Activated CD4-positive, alpha-beta T cell treated with anti-CD3 and anti-CD28 coated beads, Interleukin-2, Interleukin-4, amounts not matched to agents 100 ng/mL and 50 ng/mL, durations not matched to agents 16 hours and 8 hours (primary cell): Measurements from ENCODE around the gene TTC28.

Experiments
- DNase-seq: peaks from one replicate; pipeline ENCODE4 v3.0.0-alpha.2; 2020; ENCODE audit warnings: low spot score

TTC28 gene

GRCh38 chr22:28441720-28442263 lies 237.8 kb downstream of the TTC28 start:
- DNase-seq: no peak

DNA sequence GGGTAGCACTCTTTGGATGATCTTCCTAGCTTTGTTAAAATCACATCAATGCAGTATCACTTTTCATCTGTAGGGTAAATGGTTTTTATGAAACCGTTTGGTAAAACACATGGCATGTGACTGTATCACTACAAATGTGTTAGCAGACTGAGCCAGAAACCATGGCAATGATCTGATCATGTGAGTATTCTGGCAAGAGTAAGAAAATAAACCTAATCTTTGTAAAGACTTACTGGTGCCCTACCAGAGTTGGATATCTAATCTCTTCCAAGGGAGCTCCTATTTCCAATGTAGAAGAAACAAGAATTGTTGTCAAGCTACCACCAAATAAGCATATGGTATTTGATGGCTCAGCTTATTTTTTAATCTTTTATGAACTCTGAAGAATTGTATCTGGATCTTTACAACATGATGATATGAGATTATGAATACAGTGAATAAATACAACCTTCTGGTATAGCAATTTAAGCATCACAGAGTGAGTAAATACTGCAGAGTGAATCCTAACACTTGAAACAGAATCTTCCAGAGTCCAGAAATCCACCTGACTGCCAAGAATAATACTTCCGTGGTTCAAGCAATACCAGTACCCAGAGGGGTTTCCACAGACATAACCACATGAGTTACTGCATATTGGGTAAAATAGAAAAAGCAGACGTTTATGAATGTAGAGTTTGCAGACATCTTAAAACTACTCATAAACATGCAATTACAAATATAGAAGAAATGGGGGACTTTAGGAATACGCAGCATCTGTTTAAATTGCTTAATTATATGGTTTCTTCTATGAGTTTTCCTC lies 238.8 kb downstream of the TTC28 start:
- DNase-seq: no peak

GRCh38 chr22:28438183-28438768 lies 241.4 kb downstream of the TTC28 start:
- no peak for DNase-seq

DNA sequence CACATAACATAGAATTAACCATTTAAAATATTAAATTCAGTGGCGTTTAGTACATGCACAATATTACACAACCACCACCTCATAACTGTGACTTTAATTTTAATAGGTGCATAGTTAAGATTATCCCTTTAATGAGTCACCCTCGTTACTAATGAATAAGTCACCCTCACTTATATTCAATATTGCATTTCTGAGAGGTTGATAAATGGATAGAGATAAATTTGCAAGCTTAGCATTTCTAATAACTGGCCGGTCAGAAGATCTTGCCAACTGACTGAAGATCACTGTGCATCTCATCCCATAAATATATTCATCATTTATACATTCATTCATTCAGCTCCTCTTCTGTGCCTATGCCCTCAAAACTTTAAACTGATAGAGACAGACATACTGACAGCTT lies 243.7 kb downstream of the TTC28 start:
- no peak for DNase-seq

- DNase-seq: no peak
Observed at GRCh38 chr22:28435140-28435768, 244.4 kb downstream of the TTC28 start.

GRCh38 chr22:28430466-28431025 lies 249.1 kb downstream of the TTC28 start:
- DNase-seq: no peak

DNA sequence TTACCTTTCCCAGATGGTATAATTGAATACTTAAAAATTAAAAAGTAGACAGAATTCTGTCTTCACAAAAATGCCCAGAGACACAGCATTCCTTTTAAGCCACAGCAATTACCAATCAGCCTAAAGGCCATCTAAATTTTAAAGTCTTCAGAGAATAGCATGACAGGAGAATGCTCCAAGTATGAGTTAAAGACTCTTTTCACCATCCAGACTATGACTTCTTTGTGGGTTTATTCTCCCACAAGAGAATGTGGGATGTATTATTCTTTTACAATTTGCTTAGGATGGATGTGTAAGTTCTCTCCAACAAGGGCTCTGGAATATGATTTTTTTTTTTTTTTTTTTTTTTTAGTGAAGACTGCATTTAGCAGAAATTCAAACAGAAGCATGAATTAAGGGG lies 249.9 kb downstream of the TTC28 start:
- no peak for DNase-seq

GRCh38 chr22:28428271-28428670 lies 251.4 kb downstream of the TTC28 start:
- no peak for DNase-seq

GRCh38 chr22:28426346-28427132 lies 253.1 kb downstream of the TTC28 start:
- DNase-seq: no peak

DNA sequence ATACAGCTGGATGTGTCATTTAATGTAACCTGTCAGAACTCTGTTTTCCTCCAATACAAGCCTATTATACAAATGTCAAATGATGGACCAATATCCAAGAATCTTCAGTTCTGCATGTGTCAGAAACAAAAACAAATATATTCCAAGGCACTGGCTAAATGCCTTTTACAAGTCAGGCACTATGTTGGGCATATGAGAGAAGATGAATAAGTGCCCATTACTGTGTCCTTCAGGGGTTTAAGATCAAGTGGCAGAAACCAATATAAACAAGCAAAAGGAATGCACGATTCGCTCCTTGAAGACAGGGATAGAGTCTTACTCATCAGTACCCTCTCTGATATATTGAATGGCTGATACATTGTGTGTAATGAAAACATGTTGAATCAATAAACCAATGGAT lies 254.4 kb downstream of the TTC28 start:
- DNase-seq: no peak

DNA sequence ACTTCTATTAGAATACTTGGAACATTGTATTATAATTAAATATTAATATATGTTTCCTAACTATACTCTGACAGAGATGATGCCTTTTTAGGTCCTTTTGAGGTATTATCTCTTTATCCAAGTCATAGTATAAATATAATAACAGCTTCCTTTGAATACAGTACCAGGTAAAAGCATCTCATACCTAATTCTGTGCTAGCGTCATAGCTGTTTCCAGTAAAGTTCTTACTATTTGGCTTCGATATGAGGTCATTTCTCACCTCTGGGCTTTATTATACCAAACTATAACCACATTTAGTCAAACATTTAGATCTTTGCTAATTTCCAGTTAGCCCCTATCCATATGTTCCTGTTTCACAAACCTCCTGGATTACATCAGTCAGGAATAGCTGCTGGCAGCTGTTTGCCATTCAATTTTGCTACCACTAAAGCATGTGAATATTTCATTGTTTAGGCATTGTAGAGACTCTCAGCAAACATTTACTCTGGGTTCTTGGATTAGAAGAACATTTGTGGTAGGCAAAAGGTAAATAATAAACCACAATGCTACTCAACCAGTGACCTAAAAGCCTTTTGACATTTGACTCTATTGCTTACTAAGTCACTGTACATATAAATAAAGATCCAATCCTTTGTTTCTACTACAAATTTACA lies 255.1 kb downstream of the TTC28 start:
- DNase-seq: no peak

GRCh38 chr22:28419919-28420318 lies 259.7 kb downstream of the TTC28 start:
- DNase-seq: no peak

GRCh38 chr22:28418008-28418407 lies 261.6 kb downstream of the TTC28 start:
- no peak for DNase-seq

GRCh38 chr22:28417431-28417830 lies 262.2 kb downstream of the TTC28 start:
- no peak for DNase-seq

DNA sequence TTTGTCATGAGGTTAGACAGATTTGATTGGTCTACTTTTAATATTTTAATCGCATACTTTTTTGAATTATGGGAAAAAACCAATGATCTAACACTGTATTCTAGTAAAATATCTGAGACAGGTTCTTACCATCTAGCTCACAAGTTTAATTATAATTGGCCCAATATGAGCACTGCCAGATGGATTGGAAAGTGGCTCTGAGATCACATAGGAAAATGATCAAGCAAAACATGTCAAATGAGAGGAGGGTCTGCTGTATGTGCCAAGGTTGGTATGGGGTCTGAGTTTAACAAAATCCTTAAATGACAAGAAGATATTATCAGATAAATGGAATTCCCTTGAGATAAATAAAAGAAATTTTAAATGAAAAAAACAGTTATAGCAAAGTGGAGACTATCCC lies 264.7 kb downstream of the TTC28 start:
- DNase-seq: no peak

GRCh38 chr22:28413612-28414399 lies 265.8 kb downstream of the TTC28 start:
- no peak for DNase-seq

DNA sequence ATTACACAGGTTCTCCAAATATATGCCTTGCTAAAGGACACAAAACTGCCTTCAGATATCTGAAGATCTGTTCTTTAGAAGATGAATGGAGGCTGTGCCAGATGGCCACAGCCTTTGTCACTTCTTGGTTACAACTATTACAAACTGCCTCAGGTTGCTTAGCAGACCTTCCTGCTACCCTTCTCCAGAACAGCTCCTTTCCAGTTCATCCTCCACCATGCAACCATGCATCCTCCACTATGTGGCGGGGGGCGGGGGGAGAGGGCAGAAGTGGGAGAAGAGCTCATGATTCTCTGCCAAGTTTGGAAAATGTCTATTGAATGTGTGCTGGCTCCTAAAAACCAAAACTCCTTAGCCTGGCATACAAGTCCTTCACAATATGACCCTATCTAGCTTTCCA lies 267.5 kb downstream of the TTC28 start:
- no peak for DNase-seq

DNA sequence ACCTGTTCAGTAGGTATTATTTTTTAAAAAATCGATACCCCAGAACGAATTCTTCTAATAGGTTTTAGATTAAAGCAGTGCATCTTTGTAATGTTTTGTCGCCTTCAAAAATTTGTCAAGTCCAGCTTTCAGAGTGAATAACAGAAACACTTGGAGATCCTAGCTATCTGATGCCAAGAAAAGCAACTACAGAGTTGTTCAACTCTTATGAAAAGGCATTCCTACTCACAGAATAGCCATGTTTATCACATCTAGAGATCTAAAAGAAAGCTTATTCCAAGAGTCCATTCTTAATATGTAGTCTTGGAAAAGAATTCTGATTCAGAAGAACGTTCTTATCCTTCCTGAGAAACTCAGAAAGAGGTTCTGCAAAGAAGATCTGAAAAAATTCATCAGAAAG lies 268.5 kb downstream of the TTC28 start:
- no peak for DNase-seq

DNA sequence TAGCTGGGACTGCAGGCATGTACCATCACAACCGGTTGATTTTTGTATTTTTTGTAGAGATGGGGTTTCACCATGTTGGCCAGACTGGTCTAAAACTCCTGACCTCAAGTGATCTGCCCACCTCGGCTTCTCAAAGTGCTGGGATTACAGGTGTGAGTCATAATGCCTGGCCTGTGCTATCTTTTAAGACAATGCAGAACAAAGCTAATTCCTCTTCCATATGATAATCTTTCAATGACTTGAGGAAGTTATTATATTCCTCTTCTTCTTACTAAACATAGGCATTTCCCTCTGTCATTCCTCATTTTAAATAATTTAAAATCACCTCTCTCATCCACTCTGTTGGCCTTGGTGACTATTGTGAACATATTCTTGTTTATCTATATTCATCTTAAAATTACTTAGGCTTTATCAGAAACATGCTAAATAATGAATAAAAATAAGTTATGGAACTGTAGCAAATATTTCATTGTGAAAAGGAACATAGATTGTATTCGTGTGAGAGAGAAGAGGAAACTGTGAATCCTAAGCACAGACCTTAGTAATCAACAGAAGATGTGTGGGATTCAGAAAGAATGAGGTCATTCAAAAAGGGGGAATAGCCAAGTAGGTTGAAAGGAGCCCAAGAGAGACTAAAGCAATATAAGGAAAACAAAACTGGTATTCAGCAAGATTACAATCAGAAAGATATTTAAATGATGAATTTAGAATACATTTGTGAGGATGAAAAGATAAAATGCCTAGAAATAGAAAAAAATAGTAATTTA lies 269.4 kb downstream of the TTC28 start:
- no peak for DNase-seq

DNA sequence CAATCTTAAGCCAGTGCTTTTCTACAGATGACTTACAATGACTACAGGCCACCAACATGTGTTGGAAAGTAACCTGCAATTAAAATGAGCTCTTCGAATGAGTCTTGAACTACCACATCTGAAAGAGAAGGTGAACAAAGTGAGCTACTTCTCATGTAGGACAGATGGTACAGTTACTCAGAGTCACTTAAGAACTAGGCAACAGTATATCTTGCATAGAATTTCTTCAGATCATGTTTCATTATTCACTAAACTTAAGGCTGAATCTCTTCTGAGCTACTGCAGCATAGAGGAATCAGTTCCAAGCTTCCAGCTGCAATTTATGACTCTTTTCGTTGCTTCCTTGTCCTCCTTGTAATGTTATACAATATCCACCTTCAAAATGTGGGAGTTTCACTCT lies 270.9 kb downstream of the TTC28 start:
- DNase-seq: no peak
